Mucosa of stomach (tissue), 1 donor: Measurements from ENCODE around the gene ARHGAP5.

Experiments used
- H3K27me3 ChIP-seq: one replicate; pipeline ENCODE4 v1.7.0; 2013; ENCODE audit warnings: mild to moderate bottlenecking, low read length; ENCODE audit not compliant: control insufficient read depth, insufficient read depth
- H3K36me3 ChIP-seq: one replicate; pipeline ENCODE4 v1.7.0; 2013; ENCODE audit warnings: low read length; ENCODE audit not compliant: control insufficient read depth, insufficient read depth
- H3K4me1 ChIP-seq: one replicate; pipeline ENCODE4 v1.7.0; 2013; ENCODE audit warnings: mild to moderate bottlenecking, low read length; ENCODE audit not compliant: control insufficient read depth, insufficient read depth
- H3K4me3 ChIP-seq: one replicate; pipeline ENCODE4 v1.7.0; 2013; ENCODE audit warnings: low read length
- H3K9ac ChIP-seq: one replicate; pipeline ENCODE4 v1.7.0; 2013; ENCODE audit warnings: mild to moderate bottlenecking, low read length, moderate library complexity
- H3K9me3 ChIP-seq: one replicate; pipeline ENCODE4 v1.7.0; 2013; ENCODE audit warnings: mild to moderate bottlenecking, low read length, moderate library complexity; ENCODE audit not compliant: control insufficient read depth
- donor health status: Pancreatic carcinoma.

The ARHGAP5 gene

DNA sequence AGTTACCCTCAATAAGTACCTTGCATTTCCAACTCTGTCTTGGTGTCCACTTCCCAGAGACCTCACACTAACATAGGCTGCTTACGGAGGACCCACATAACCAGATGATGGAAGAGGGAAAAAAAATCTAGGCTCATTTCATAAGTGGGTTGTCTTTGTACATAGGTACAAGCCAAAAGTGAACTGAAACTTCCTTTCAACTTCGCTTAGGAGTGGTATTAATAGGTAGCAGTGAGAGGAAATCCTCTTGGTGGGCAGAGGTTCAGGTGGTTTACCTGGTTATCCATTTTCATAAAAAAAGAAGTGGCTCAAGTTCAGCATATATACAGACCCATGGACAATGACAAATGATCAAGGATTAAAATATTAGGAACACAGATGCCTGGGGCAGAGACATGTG lies 88.9 kb downstream of the ARHGAP5 start:
- no peak overlapping the region for H3K9ac ChIP-seq
- H3K4me3 ChIP-seq: no peak overlapping the region
- H3K36me3 ChIP-seq: no peaks in the 10 kb centered on the region
- no peaks in the 10 kb centered on the region for H3K27me3 ChIP-seq
- no peaks in the 10 kb centered on the region for H3K9me3 ChIP-seq
- no peaks in the 10 kb centered on the region for H3K4me1 ChIP-seq

DNA sequence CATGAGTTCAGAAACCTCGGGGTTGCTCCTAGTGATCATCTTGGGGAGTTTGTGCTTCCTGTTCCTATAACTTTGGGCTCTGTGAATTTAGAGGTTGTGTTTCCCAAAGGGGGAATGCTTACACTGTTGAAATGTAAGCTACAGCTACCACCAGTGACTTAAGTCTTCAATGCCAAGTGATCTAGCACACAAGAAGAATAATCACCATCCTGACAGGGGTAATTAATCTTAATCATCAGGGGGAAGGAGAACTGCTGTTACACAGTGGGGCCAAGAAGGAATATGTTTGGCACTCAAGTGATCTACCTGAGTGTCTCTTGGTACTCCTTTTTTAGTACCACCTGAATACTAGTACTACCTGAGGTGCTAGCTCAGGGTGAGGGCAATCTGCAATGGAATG lies 89.8 kb downstream of the ARHGAP5 start:
- H3K4me3 ChIP-seq: no peak overlapping the region
- H3K9ac ChIP-seq: no peak overlapping the region
- H3K27me3 ChIP-seq: no peaks in the 10 kb centered on the region
- no peaks in the 10 kb centered on the region for H3K9me3 ChIP-seq
- H3K36me3 ChIP-seq: no peaks in the 10 kb centered on the region
- no peaks in the 10 kb centered on the region for H3K4me1 ChIP-seq

DNA sequence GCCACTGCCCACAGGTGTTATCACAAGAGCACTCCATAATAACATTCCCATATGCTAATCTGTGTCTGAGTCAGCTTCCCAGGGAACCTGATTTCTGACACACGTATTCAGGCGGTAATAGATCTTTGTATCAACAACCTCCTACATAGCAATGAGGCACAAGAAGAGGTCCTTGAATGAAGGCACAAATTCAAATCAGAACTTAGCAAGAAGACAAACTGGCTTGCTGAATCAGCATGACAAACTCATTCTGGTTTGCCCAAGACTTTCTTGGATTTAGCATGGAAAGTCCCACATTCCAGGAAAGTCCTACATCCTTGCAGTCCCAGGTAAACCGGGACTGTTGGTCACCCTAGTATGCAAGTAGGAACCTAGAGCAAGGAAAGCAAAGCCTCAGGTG lies 90.8 kb downstream of the ARHGAP5 start:
- H3K9me3 ChIP-seq: no peaks in the 10 kb centered on the region
- H3K9ac ChIP-seq: no peak overlapping the region
- H3K4me1 ChIP-seq: no peaks in the 10 kb centered on the region
- H3K4me3 ChIP-seq: no peak overlapping the region
- no peaks in the 10 kb centered on the region for H3K27me3 ChIP-seq
- no peaks in the 10 kb centered on the region for H3K36me3 ChIP-seq

DNA sequence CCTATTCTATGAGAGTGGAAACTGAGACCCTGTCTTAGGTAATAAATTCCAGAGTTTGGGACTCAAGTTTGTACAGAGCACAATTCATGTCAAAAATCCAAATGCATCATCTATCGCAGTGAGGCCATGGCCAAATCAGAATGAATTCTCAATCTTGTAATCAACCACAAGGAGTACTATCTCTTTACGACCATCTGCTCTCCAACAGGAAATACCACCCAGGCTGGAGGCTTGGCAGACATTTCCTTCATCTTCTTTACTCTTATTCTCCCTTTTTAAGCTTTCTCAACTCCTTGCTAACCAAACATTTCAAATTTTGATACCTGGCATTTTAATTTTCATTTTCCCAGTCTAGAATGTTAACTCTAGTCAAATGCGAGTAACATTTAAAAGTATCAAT lies 92.1 kb downstream of the ARHGAP5 start:
- Histone ChIP-seq H3K9me3 (no peaks in the 10 kb centered on the region), H3K9ac (no peak overlapping the region), H3K36me3 (no peaks in the 10 kb centered on the region), H3K27me3 (no peaks in the 10 kb centered on the region), H3K4me3 (no peak overlapping the region), H3K4me1 (no peaks in the 10 kb centered on the region)

DNA sequence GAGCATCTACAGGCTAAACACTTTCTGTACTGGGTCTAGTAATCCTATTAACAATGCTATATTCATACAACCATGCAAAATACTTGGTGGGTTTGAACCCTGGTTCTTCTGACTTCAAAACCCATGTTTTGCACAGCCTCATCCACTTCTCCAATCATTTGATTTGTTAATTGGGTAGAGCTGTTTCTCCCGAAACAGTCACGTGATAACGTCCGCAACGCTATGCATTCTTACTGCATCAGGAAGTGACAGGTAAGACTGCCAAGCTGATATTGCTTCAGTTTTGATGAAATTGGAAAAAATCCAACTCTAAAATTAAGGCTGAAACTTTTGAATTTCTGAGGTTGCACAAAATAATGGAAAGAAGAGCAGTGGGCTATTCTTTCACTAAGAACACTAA lies 94.4 kb downstream of the ARHGAP5 start:
- Histone ChIP-seq H3K27me3 (no peaks in the 10 kb centered on the region), H3K36me3 (no peaks in the 10 kb centered on the region), H3K9me3 (no peaks in the 10 kb centered on the region), H3K4me3 (no peak overlapping the region), H3K9ac (no peak overlapping the region), H3K4me1 (no peaks in the 10 kb centered on the region)

DNA sequence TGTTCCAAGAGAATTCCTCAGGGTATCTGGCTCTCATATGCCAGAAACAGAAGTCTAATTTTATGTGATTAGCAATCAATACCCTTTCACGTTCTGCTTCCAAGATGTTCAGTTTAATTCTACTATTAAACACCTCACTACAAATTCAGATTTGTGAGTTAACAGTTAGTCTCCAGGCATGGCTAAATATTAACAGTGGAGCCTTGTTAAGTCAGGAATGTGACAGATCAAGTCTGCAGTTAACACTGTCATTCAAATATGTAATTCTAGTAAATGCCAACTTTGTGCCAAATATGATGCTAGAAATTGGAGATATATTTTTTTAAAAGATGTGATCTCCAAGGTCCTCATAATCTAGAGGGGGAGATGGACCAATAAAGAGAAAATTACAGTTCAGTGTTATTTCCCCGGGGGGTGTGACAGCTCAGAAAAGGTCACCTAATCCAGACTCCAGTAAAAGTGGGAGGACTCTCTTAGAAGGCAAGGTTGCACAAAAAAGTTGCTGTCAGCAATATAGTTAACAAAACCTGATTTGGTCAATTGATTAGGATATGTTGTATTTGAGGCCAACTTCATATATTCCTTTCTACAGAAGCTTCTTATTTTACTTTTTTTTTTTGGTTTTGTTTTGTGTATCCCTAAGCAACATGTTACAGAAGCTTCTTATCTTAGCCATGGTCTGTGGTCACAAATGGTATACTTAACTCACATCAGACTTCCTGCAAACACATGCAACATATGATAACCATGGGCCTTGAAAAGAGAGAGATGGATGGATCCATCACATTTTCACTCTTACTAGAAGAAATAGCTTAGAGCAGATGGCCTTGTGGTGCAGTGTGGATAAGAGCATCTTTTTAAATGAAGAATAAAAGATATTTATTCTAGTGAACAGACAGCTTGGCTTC lies 106.3 kb downstream of the ARHGAP5 start:
- H3K9me3 ChIP-seq: no peaks in the 10 kb centered on the region
- H3K27me3 ChIP-seq: no peaks in the 10 kb centered on the region
- no peak overlapping the region for H3K9ac ChIP-seq
- no peak overlapping the region for H3K4me3 ChIP-seq
- no peaks in the 10 kb centered on the region for H3K4me1 ChIP-seq
- H3K36me3 ChIP-seq: no peaks in the 10 kb centered on the region

DNA sequence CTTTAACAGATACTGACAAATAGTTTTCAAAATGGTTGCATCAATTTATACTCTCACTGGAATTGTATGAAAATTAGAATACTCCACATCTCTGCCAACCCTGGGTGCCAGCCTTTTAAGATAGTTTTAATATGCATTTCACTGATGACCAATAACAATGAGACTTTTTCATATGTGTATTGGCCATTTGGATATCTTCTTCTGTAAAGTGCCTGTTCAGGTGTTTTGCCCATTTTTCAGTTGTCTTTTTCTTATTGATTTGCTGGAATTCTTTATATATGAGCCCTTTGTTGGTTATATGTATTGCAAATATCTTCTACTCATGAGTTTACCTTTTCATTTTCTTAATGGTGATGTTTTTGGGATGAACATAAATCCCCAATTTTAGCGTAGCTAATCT lies 108.0 kb downstream of the ARHGAP5 start:
- Histone ChIP-seq H3K4me3 (no peak overlapping the region), H3K4me1 (no peaks in the 10 kb centered on the region), H3K27me3 (no peaks in the 10 kb centered on the region), H3K9ac (no peak overlapping the region), H3K9me3 (no peaks in the 10 kb centered on the region), H3K36me3 (no peaks in the 10 kb centered on the region)

DNA sequence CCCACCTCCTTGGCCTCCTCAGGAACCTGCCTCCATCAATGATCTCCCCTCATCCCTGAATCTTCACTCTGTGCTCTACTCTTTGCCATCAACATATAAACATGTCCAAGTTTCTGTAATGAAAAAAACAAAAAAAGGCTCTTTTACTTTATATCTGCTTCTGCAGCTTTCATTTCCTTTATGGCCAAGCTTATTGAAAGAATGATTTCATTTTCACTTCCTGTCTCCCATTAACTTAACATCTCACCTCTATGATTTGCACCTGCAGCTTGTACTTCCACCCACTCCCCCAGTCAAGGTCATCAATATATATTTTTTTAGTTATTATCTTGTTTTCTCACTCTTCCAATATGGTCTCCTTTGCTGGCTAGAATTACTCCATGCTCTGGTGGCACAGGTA lies 109.1 kb downstream of the ARHGAP5 start:
- no peaks in the 10 kb centered on the region for H3K36me3 ChIP-seq
- H3K4me1 ChIP-seq: no peaks in the 10 kb centered on the region
- H3K9me3 ChIP-seq: no peaks in the 10 kb centered on the region
- H3K9ac ChIP-seq: no peak overlapping the region
- no peaks in the 10 kb centered on the region for H3K27me3 ChIP-seq
- no peak overlapping the region for H3K4me3 ChIP-seq

DNA sequence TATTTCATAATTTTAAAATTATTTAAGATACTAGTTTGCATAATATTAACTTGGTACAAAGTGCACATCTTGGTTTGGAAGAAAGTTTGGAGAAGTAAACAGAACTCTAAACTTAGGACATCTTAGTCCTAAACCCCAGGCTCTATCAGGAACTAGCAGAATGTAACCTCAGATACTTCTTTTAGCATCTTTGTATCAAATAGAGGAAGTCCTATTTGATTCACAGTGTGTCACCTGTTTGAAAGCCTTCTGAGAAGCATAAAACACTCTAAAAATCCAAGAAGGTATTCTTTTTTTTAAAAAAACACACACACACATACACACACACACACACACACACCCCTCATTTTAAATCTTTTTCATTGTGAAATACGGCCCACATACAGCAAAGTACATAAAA lies 112.7 kb downstream of the ARHGAP5 start:
- Histone ChIP-seq H3K36me3 (no peaks in the 10 kb centered on the region), H3K27me3 (no peaks in the 10 kb centered on the region), H3K4me3 (no peak overlapping the region)

DNA sequence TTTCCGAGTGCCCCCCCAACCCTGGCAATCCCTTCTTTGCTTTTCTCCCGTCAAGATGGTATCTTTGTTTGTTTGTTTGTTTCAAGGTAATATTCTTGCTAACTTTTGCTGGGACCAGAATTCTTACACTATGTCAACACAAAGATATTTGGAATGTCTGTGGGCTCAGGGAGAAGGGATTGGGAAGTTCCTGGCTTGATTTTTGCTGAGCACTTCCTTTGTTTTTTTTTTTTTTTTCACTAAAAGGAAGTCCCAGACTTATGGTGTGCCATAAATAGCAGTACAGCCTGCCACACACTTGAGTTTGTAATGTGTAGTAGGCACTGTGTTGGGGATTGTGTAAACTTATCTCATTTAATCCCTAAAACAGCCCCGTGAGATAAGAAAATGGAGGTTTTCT lies 113.6 kb downstream of the ARHGAP5 start:
- Histone ChIP-seq H3K9me3 (no peaks in the 10 kb centered on the region), H3K9ac (no peak overlapping the region), H3K36me3 (no peaks in the 10 kb centered on the region), H3K4me1 (no peaks in the 10 kb centered on the region), H3K27me3 (no peaks in the 10 kb centered on the region), H3K4me3 (no peak overlapping the region)

More for the DNA sequence above, 112.7 kb downstream of the ARHGAP5 start:
- Histone ChIP-seq H3K9me3 (no peaks in the 10 kb centered on the region), H3K4me1 (no peaks in the 10 kb centered on the region), H3K9ac (no peak overlapping the region)

DNA sequence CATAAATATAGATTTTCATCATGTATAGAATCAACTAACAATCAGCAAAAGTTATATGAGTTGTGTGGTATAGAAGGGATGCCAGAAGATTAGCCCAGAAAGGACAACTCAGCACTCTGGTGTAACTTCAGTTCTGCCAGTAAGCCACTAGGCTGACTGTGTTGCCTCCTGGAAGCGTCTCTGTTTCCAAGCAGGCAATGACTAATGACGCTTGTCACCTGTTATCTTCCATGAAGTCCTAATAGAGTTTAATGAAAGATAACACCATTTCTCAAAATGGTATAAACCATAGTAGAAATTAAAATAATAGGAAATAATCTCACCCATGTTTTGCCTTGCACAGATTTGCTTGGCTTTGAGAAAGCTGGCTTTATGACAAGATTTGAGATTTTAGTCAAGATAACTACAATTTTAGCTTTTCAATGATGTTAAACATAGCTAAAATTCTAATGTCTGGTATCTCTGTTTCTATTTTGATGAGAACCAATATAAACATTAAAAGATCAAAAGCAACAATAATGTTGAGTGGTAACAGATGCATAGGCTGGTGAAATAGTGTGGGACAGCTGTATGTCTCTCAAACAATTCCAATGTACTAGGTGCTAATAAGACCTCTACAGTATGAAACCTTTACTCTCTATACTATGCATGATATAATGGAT lies 115.7 kb downstream of the ARHGAP5 start:
- Histone ChIP-seq H3K4me1 (no peaks in the 10 kb centered on the region), H3K36me3 (no peaks in the 10 kb centered on the region), H3K9me3 (no peaks in the 10 kb centered on the region), H3K4me3 (no peak overlapping the region), H3K27me3 (no peaks in the 10 kb centered on the region), H3K9ac (no peak overlapping the region)

DNA sequence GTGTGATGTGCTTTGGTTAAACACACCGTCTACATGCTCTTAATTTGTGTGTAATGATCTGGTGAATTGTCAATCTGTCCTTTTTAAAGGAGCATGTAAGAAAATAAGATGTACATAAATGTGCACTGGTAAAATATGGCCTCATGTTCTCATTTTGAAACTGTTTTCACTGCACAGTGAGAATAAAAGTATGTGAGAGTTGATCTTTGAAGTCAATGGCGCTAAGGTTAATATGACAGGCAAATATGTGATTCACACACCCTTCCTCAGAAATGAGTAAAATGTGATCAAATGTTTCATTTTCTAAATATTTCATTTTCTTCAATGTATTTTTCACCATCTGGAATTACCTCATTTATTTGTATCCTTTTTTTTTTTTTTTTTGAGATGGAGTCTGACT lies 116.4 kb downstream of the ARHGAP5 start:
- Histone ChIP-seq H3K9me3 (no peaks in the 10 kb centered on the region), H3K9ac (no peak overlapping the region), H3K4me3 (no peak overlapping the region), H3K4me1 (no peaks in the 10 kb centered on the region), H3K36me3 (no peaks in the 10 kb centered on the region), H3K27me3 (no peaks in the 10 kb centered on the region)
